ENCODE results near the gene ABHD10. TPM values are rescaled to one million over a fixed set of nuclear protein-coding genes. Genes with fewer than 3 reads are reported as not detected.

ABHD10 gene
- total RNA-seq, 1 donor from 2014 or later, result 55.6 TPM

DNA sequence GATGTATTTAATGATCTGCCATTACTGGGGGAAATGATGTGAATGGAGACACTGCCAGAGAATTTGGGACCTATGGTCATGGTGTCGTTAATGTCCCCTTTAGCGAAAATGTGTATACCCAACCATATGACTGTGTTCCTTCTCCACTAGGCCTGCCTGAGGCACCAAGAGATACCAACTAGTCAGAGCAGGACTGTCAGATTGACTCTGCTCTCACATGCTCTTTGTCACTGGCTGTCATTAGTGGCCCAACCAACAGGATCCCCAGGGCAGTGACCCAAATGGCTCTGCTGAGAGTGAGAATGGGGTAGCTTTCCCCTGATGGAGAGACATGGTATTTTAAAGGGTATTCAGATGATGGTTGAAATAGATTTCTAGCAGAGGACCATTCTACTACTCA lies 22.7 kb downstream of the ABHD10 start:
- no peak for DNase-seq (ENCODE audit: low read depth, low spot score)
- Mint-ChIP-seq H3K9me3 (no peaks in the 10 kb centered on the region), H3K4me3 (peak overlapping the region; percentile 99), H3K36me3 (ENCODE audit: low read depth) (peaks cover 26% of the 10 kb centered on the region), H3K4me1 (peaks cover 69% of the 10 kb centered on the region), H3K27me3 (ENCODE audit: low read depth) (no peaks in the 10 kb centered on the region), H3K27ac (ENCODE audit: unreplicated experiment) (no peak overlapping the region)
- no peak for TF ChIP-seq CTCF (conservative IDR thresholded peaks at IDR 0.05)

DNA sequence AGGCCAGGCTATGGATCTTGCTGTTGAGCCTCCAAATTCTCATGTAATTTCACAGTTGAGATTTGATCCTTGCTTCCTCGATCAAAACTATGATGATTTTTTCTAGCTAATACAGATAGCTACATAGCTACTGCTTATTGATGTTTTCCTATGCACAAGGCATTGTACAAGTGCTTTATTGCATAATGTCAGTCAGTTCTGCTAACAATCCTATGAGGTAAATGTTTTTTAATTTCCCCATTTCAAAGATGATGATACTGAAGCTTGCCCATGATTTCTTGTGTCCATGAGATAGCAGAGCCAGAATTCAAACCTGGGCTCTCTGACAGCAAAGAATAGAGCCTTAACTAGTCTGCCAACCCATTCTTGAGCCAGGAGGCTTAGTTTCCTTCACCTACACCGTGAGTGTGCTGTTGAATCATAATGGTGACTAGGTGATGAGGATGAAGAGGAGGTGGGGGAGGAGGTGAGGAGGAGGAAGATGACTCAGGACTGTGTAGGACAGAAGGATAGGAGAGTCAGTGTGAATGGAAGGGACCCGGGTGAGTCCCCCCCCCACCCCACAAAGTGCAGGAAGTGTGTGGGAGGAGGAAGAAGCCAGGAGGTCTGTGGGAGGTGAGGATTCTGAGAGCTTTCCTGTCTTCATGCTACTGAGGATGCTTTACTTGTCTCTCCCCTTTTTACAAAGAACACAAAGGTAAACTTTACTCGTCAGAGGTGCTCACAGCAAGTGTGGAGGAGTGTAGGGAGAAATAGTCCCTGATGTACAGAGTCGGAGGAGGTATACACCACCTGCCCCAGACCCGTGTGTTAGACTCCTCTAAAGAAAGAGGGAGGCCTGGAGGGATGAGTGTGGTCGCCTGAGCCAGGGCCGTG lies 23.5 kb downstream of the ABHD10 start:
- H3K4me3 Mint-ChIP-seq, result peak overlapping the region; percentile 99
- H3K27ac Mint-ChIP-seq (ENCODE audit: unreplicated experiment), result peak overlapping the region; percentile 40
- H3K9me3 Mint-ChIP-seq, result no peaks in the 10 kb centered on the region
- H3K36me3 Mint-ChIP-seq (ENCODE audit: low read depth), result peaks cover 23% of the 10 kb centered on the region
- peaks cover 63% of the 10 kb centered on the region for H3K4me1 Mint-ChIP-seq
- TF ChIP-seq CTCF (conservative IDR thresholded peaks at IDR 0.05), result no peak
- no peaks in the 10 kb centered on the region for H3K27me3 Mint-ChIP-seq (ENCODE audit: low read depth)
- no peak for DNase-seq (ENCODE audit: low read depth, low spot score)

GRCh38 chr3:112003321-112004080 lies 24.7 kb downstream of the ABHD10 start:
- no peak for TF ChIP-seq CTCF (conservative IDR thresholded peaks at IDR 0.05)
- H3K36me3 Mint-ChIP-seq (ENCODE audit: low read depth), result peaks cover 25% of the 10 kb centered on the region
- peaks cover 57% of the 10 kb centered on the region for H3K4me1 Mint-ChIP-seq
- H3K27me3 Mint-ChIP-seq (ENCODE audit: low read depth), result no peaks in the 10 kb centered on the region
- H3K9me3 Mint-ChIP-seq, result no peaks in the 10 kb centered on the region
- no peak overlapping the region for H3K27ac Mint-ChIP-seq (ENCODE audit: unreplicated experiment)
- no peak for DNase-seq (ENCODE audit: low read depth, low spot score)
- peak overlapping the region; percentile 99 for H3K4me3 Mint-ChIP-seq

DNA sequence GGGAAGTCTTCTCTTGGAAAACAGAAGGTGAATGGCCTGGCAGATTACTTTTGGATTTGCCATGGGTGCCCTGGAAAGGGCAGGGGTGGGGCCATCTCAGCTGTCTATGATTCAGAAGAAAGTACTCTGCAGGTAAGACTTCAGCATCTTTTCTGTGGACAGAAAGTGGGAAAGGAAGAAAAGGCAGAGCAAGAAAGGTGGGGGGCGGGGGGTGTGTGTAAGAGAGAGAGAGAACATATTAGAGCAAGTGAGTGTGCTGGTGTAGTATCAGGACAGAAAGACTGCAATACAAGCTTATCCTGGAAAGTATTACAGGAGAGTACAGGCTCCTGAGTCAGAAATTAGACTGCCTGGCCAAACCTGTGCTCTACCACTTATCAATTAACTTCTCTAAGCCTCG lies 25.4 kb downstream of the ABHD10 start:
- Mint-ChIP-seq H3K9me3 (no peaks in the 10 kb centered on the region), H3K4me3 (peak overlapping the region; percentile 99), H3K27me3 (ENCODE audit: low read depth) (no peaks in the 10 kb centered on the region), H3K36me3 (ENCODE audit: low read depth) (peaks cover 30% of the 10 kb centered on the region), H3K4me1 (peaks cover 59% of the 10 kb centered on the region), H3K27ac (ENCODE audit: unreplicated experiment) (no peak overlapping the region)
- no peak for DNase-seq (ENCODE audit: low read depth, low spot score)
- no peak for TF ChIP-seq CTCF (conservative IDR thresholded peaks at IDR 0.05)

GRCh38 chr3:112004669-112005068 lies 25.8 kb downstream of the ABHD10 start:
- no peak for DNase-seq (ENCODE audit: low read depth, low spot score)

More at GRCh38 chr3:112004669-112005068, 25.8 kb downstream of the ABHD10 start:
- Mint-ChIP-seq H3K4me1 (peaks cover 60% of the 10 kb centered on the region), H3K27me3 (ENCODE audit: low read depth) (no peaks in the 10 kb centered on the region), H3K36me3 (ENCODE audit: low read depth) (peaks cover 30% of the 10 kb centered on the region), H3K27ac (ENCODE audit: unreplicated experiment) (no peak overlapping the region), H3K9me3 (no peaks in the 10 kb centered on the region), H3K4me3 (peak overlapping the region; percentile 99)
- TF ChIP-seq CTCF (conservative IDR thresholded peaks at IDR 0.05), result no peak
